ENCODE data around the gene CREB3L4.

GRCh38 chr1:153991806-153992205 is 24.1 kb downstream of the CREB3L4 start:
- TF ChIP-seq ZNF274 (IDR thresholded peaks at IDR 0.05; ENCODE audit: low read depth, low read length) (no peak), YY1 (IDR thresholded peaks at IDR 0.05; ENCODE audit: insufficient read depth, insufficient read length) (no peak), SUZ12 (IDR thresholded peaks at IDR 0.05; ENCODE audit: extremely low read depth, insufficient read depth, insufficient read length) (no peak)
